Non-pigmented ciliary epithelial cell (primary cell): Measurements from ENCODE around the gene ITGA3.

Experiments used
- DNase-seq: peaks from one replicate; pipeline ENCODE4 v3.0.0-alpha.2; 2010; ENCODE audit warnings: low read depth

ITGA3 gene

DNA sequence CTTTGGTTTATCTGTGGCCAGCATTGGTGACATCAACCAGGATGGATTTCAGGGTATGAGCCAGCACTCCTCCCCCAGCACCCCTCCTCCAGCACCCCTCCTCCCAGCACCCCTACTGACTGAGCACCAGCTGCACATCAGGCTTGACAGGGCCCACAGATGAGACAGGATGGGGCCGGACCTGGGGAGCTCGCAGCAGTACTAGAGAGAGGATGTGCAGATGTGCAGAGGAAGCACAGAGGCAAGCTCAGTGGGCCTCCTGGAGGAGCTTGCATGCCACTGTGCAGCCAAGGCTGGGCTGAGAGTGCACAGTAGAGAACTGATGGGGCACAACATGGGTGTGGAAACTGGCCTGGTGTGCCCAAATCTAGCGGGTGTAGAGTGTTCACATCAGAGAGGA is 16.2 kb downstream of the ITGA3 start:
- no peak for DNase-seq

DNA sequence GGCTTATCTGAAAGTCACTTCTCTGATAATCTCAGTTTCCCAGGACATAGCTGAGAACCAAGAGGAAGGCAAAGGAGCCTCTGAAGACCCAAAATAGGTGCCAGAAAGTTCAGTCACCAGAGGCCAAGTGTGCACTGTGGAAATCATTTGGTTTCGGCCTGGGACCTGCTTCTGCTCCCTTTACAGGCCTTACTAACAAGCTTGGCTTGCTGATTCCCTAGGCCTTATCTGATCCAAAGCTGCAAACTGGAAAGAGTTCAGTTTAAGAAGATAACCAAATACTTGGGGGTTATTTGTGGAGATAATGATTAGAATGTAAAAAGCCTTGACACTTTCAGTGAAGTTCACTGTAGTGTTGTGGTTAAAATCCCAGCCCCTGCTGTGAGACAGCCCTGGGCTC is 17.0 kb downstream of the ITGA3 start:
- DNase-seq, result no peak

DNA sequence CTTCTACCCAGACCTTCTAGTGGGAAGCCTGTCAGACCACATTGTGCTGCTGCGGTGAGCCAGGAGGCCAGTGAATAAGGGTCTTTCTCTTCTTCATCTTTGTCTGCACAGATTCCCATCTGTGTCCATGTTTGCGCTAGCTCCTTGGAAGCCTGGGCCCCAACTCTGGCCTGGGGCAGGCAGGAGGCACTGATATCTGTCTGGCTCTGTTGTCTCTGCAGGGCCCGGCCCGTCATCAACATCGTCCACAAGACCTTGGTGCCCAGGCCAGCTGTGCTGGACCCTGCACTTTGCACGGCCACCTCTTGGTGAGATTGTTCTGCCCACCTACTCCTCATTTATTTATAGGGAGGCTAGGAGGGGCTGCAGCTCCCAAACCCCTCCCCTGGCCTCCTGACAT is 18.3 kb downstream of the ITGA3 start:
- DNase-seq, result no peak

DNA sequence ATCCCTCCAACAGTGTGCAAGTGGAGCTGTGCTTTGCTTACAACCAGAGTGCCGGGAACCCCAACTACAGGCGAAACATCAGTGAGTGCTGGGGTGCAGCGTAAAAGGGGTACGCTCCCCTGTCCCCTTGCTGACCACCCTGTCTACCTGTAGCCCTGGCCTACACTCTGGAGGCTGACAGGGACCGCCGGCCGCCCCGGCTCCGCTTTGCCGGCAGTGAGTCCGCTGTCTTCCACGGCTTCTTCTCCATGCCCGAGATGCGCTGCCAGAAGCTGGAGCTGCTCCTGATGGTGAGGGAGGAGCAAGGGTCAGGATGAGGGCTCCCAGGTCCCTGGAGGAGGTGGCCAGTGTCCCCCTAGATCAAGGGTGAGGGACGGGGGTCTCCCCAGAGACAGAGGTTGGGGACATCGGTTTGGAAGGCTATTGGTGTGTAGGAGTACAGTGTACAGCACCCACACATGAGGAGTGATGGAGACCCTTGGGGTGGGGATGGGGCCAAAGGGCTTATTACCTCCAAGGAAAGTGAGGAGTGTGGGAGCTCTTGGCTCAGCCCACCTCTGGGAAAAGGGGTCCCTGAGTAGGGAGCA is 19.6 kb downstream of the ITGA3 start:
- no peak for DNase-seq

DNA sequence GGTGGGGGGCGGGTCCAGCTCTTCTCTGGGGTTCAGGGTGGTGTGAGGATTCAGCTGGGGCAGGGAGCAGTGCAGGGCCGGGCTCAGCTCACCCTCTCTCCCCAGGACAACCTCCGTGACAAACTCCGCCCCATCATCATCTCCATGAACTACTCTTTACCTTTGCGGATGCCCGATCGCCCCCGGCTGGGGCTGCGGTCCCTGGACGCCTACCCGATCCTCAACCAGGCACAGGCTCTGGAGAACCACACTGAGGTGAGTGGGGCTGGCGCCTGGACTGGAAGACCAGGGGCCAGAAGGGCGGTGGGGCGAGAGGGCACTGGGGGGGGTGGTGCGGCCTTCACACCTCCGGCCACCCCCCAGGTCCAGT is 20.3 kb downstream of the ITGA3 start:
- DNase-seq, result no peak

DNA sequence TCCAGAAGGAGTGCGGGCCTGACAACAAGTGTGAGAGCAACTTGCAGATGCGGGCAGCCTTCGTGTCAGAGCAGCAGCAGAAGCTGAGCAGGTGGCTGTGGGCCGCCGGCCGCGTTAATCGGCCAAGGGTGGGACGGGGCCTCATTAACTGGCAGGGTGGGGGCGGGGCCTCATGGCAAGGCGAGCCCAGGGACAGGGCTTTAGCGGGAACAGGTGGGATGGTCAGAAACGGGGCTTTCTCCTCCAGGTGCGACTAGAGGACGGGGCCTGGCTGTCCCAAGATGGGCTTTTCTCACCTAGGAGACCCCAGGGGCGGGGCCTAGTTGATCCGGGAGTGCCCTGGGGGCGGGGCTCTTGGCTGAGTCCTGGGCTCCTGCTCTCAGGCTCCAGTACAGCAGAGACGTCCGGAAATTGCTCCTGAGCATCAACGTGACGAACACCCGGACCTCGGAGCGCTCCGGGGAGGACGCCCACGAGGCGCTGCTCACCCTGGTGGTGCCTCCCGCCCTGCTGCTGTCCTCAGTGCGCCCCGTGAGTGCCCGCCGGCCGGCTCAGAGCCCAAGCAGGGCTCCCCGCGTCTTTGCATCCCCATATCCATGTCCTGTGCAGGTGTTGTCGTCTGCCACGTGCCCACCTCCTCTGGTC is 20.8 kb downstream of the ITGA3 start:
- DNase-seq, result no peak

DNA sequence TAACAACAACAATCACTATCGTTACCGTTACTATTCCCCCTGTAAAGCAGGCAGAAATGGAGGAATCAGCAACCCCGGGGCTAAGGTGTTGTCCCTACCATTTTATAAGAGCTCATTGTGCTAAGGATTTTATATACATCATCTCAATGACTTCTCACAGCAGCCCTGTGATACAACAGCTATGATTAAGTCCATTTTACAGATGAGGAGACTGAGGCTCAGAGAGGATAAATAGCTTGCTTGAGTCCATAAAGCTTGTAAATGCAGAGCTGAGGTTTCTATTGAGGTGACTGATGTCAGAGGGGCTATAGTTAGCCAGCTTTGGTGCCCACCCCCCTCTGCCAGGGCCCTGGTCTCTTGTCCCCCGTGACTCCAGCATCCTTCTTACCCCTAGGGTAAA is 22.5 kb downstream of the ITGA3 start:
- no peak for DNase-seq

DNA sequence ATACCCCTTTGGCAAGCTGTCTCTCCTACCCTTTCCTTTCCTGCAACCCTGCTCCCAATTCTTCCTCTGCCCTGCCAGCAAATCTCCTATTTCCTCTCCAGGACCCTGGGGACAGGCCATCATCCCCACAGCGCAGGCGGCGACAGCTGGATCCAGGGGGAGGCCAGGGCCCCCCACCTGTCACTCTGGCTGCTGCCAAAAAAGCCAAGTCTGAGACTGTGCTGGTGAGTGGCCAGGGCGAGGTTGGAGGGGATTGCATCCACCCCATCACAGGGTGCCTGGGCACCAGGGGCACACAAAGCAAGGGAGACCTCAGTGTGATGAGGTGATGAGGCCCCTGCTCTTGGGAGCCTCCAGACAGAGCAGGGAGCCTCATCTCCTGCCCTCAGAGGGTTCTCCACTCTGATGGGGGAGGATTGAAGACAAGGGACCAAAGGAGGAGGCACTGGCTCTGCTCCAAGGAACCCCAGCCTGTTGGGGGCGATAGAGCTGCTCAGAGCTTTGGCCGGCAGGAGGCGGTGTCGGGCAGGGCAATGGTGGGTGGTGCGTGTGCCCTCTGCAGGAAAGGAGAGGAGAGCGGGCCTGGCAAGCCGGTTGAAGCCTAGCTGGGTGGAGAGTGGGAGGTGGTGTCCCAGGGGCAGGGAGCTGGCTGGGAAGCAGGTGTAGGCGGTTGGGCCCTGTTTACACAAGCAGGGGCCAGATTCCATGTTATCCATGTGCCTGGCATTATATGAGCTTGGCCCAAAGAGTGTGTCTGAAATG is 23.6 kb downstream of the ITGA3 start:
- no peak for DNase-seq

DNA sequence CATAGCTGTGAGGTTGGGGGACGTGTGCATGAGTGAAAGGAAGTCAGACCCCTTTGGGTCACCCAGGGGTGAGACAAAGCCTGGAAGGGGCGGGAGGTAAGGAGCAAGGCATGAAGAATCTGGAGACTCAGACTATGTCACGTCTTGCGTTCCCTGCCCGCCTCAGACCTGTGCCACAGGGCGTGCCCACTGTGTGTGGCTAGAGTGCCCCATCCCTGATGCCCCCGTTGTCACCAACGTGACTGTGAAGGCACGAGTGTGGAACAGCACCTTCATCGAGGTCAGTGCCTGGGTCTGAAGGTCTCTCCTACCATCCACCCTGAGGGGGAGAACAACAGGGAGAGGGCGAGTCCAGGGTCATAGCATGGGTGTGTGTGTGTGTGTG is 24.2 kb downstream of the ITGA3 start:
- DNase-seq, result no peak

DNA sequence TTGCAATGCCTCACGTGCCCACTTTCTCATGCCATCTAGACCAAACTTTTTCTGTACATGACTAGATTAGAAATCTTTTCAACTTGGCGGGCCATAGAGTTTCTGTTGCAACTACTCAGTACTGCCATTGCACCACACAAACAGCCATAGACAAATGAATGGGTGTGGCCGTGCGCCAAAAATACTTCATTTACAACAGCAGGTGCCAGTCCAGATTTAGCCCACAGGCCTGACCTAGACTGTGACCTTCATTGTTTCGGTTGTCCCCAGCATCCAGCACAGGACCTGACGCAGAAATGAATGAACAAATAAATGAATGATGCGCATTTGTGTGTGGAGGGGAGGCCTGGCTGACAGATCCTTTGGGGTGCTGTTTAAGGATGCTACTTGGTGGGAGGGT is 24.9 kb downstream of the ITGA3 start:
- DNase-seq, result no peak

DNA sequence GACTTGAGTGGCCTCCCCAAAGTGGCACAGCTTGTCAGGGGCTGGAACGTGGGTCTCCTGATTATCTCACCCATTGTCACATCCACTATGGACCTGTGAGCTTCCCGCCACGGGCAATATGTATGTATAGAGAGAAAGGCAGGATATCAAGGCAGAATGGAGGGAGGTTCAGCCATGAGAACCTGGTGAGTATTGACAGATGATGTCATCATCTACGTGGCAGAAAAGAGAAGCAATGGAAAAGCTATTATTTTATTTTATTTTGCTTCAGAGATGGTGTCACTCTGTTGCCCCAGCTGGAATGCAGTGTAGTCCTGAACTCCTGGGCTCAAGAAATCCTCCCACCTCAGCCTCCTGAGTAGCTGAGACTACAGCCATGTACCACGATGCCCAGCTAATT is 25.8 kb downstream of the ITGA3 start:
- DNase-seq, result no peak

DNA sequence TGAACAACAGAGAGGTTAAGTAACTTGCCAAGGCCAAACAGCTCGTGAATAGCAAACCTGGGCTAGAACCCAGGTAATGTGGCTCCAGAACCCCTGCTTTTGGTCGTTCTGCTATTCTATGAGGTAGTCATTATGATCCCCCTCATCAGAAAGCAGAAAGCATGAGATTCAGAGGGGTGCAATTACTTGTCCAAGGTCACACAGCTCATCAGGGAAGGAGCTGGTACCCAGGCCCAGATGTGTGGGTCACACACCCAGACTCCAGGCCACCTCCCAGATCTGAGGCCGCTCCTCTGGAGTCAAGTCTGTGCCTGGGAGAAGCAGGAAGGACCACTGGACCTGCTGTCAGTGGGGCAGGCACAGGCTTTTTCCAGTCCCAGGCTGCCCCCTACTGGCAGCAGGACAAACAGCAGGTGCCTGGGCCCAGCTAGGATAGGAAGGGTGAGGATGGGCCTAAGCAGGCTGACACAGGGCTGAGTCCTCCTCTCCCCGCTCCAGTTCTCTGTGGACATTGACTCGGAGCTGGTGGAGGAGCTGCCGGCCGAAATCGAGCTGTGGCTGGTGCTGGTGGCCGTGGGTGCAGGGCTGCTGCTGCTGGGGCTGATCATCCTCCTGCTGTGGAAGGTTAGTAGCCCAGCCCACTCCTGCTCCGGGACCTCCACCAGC is 31.5 kb downstream of the ITGA3 start:
- DNase-seq, result no peak

DNA sequence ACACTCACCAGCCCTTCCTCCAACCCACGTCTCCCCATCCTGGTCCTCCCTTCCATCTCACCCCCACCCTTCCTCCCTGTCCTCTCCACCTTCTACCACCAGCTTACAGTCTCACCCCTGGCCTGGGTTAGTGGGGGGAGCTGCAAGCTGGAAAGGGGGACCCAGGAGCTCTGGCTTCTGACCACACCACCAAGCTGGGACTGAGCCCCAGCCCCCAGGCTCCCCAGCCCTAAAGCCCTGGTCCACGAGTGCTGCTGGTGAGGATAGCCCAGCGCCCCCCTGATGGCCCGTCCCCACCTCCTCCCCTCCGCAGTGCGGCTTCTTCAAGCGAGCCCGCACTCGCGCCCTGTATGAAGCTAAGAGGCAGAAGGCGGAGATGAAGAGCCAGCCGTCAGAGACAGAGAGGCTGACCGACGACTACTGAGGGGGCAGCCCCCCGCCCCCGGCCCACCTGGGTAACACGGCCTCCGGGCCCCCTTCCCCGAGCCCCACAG is 32.0 kb downstream of the ITGA3 start:
- DNase-seq, result no peak

DNA sequence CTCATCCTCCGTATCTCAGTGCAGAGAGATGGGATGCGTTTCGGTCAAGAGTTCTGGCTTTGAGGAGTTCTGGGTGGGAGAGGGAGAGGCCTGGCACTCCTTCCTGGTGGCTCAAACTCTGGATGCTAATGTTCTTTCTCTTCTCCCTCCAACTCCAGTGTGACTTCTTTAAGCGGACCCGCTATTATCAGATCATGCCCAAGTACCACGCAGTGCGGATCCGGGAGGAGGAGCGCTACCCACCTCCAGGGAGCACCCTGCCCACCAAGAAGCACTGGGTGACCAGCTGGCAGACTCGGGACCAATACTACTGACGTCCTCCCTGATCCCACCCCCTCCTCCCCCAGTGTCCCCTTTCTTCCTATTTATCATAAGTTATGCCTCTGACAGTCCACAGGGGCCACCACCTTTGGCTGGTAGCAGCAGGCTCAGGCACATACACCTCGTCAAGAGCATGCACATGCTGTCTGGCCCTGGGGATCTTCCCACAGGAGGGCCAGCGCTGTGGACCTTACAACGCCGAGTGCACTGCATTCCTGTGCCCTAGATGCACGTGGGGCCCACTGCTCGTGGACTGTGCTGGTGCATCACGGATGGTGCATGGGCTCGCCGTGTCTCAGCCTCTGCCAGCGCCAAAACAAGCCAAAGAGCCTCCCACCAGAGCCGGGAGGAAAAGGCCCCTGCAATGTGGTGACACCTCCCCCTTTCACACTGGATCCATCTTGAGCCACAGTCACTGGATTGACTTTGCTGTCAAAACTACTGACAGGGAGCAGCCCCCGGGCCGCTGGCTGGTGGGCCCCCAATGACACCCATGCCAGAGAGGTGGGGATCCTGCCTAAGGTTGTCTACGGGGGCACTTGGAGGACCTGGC is 33.3 kb downstream of the ITGA3 start:
- no peak for DNase-seq

DNA sequence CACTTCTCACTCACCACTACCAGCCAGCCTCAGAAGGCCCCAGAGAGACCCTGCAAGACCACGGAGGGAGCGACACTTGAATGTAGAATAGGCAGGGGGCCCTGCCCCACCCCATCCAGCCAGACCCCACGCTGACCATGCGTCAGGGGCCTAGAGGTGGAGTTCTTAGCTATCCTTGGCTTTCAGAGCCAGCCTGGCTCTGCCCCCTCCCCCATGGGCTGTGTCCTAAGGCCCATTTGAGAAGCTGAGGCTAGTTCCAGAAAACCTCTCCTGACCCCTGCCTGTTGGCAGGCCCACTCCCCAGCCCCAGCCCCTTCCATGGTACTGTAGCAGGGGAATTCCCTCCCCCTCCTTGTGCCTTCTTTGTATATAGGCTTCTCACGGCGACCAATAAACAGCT is 34.2 kb downstream of the ITGA3 start:
- no peak for DNase-seq

DNA sequence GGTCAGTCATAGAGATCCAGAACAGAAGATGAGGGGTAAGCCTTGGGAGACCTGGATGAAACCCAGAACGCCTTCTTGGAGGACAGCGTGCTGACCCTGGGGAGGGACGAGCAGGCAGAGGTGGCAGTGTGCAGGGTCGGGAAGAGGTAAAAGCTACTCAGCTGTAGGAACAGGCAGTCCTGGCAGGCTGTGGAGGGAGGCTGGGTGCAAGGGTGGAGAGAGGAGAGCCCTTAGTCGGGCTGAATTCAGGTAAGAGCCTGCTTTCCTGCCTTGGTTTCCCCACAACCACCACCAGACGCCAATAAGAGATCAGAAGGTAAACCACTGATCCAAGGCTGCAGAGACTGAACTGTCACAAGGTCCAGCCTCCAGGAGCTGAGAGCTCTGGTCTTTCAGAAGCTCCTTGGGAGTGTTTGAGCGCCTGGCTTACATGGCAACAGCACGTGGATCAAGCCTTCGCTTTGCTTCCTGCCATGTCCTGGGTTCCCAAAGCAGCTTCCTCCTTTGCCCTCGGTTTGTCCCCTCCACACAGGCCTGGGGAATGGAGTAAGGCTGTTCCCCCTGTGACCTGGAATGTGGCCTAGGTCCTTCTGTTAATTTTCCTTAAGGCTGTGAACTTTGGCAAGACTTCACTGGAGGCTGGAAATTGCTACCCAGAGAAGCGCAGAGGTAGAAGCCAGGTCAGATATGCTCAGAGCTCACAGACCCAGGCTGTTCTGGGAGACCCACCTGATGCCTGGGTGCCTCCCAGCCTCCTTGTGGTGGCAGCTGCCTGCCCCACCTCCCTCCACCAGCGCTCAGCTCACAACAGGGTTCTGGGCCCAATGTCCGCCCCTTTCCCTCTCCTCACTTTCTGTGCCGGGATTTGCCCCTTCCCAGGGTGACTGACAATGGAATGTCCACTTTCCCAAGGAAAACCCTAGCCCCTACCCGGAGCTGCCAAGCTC is 35.3 kb downstream of the ITGA3 start:
- DNase-seq, result no peak

DNA sequence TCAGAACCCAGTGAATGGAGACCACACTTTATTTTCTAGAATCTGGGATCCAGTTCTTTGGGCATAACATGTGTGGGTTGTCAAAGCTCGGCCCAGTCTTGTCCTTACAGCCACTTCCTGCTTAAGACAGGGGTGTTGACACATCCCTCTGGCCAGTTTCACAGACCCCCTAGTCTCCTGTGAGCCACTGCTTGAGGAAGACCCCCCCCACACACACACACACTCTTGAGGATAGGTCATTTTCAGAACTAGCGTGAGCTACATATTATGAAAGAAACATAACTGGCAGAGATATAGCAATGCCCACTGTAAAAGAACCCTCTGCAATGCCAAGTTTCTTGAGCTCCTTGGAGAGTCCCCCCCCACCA is 36.0 kb downstream of the ITGA3 start:
- no peak for DNase-seq

DNA sequence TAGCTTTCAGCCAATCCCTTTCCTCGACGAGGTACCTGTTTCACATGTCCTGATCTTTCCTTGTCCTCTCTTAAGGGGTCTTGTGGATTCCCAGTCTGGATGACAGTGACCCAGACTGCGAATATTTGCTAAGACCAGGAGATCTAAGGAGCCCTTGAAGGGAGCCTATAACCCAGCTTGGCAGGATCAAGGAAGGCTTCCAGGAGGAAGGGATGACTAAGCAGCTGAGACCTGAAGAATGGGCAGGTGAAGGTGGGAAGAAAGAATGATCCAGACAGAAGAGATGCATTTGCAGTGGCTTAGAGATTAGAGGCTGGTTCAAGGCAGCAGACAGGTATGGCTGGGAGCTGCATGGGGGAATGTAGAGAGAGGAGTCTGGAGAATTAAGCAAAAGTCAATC is 37.3 kb downstream of the ITGA3 start:
- no peak for DNase-seq

DNA sequence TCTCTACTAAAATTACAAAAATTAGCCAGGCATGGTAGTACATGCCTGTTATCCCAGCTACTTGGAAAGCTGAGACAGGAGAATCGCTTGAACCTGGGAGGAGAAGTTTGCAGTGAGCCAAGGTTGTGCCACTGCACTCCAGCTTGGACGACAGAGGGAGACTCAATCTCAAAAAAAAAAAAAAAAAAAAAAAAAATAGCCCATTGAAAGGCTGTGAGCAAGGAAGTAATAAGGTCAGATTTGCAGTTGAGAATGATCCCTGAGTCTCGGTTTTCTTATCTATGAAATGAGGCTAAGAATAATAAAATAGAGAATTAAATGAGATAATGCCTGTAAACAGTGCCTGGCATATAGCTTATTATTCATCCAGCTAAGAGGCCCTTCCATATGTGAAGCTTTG is 37.9 kb downstream of the ITGA3 start:
- no peak for DNase-seq

DNA sequence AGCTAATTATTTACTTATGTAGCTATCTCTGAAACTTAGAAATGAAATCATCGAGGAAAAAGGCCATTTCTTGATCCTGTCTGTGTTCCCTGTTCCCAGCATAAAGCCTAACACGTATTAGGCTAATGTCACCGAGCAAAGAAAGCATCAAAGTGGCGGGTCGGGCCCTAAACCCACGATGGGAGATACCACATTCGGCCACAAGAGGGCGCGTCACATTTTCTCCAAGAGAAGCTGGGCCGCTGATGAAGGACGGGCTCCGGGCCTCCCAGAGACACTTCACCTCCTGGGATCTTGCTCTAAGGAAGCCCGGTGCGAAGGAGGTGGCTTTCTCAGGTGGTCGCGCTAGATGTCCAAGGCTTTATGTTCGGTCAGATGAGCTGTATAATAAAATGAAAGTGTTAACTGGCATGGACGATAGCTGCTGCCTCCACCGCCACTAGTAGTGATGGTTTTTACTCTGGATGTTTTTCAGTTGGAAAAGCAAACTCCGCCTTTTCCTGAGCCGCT is 38.4 kb downstream of the ITGA3 start:
- no peak for DNase-seq
